ENCODE data around the gene ECEL1.

The ECEL1 gene

DNA sequence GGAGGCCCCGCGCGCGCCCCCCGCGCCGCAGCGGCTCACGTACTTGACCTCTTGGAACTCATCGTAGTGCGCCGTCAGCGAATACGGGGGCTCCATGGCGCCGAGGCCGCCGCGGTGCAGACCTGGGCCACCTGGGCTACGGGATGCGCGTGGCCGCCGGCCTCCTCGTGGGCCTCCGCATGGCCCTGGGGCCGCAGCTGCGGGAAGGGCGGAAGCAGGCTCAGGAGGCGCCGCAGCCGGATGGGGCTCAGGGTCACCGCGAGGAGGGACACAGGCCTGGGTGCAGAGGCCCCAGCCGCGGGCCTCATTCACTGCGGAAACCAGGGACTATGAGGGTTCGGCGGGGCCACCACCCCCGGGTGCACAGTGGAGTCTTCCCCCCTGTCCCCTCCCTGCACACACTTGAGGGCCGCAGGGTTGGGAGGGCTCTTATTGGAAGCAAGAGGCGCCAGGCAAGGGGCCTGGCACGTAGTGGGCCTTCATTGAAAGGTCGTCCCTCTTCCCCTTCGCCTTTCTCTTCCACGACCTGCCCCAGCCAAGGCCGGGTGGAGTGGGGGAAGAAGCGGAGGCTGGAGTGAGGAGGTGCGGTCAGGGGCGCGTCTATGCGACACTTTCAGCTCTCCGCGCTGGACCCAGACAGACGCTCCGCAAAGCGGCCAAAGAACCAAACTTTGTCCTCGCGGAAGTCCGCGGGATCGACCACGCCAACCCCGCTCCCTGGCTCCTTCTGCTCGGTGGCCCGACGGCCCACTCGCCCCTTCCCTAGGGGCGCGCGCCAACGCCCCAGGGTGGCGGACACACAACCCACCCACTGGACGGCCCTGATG lies 863 bp downstream of the ECEL1 start:
- no peak overlapping the region for H3K4me3 ChIP-seq (ENCODE audit: low read length)
- no peak for TF ChIP-seq ZNF274 (IDR thresholded peaks at IDR 0.05; ENCODE audit: low read depth, low read length)

DNA sequence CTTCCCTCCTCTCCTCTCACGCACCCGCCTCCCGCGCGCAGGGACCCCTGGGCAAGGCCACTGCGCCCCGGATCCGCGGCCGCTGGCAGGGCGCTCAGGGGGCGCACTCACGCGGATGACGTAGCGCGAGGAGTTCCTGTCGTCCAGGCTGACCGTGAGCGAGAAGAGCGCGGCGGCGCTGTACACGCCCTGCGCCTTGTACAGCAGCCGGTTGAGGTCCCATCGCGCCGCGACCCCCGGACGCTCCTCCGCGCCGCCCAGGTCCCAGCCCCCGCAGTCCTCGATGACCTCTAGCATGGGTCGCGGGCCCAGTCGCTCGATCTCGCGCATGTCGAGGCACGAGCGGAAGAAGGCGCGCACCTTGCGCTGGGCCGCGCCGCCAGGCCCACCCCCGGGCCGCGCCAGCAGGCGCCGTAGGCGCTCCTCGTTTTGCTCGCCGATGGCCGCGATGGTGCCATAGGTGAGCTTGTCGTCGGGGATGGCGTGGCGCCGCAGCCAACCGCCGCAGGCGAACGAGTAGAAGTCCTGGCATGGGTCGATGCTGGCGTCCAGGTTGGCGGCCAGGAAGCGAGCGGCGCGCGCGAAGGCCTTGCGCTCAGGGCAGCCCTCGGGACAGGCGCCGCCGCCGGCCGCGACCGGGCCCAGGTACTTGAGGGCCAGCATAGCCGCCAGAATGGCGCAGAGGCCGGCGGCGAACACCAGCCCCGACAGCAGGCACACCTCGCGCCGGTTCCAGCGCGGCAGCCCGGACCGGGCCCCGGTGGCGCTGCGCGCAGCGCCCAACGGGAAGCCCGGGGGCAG lies 1.7 kb downstream of the ECEL1 start:
- no peak overlapping the region for H3K4me3 ChIP-seq (ENCODE audit: low read length)
- no peak for TF ChIP-seq ZNF274 (IDR thresholded peaks at IDR 0.05; ENCODE audit: low read depth, low read length)

DNA sequence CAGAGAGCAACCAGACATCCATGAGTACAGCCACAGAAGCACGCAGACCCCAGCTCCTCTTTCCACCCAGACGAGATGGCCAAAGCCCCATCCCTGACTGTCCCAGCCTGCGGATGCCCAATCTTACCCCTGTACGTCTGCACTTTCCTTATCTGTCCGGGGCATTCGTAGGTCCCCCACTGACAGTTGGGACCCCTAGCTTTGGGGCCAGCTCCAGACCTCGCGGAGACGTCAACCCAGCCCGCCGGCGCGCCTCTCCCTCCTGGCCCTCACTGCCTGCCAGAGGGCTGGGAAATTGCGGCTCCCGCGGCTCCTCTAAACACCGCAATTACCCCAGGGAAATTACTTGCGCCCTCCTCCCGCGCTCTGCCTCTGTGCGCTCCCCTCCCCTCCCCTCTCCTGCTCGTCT lies 2.3 kb downstream of the ECEL1 start:
- H3K4me3 ChIP-seq (ENCODE audit: low read length), result no peak overlapping the region
- TF ChIP-seq ZNF274 (IDR thresholded peaks at IDR 0.05; ENCODE audit: low read depth, low read length), result no peak

DNA sequence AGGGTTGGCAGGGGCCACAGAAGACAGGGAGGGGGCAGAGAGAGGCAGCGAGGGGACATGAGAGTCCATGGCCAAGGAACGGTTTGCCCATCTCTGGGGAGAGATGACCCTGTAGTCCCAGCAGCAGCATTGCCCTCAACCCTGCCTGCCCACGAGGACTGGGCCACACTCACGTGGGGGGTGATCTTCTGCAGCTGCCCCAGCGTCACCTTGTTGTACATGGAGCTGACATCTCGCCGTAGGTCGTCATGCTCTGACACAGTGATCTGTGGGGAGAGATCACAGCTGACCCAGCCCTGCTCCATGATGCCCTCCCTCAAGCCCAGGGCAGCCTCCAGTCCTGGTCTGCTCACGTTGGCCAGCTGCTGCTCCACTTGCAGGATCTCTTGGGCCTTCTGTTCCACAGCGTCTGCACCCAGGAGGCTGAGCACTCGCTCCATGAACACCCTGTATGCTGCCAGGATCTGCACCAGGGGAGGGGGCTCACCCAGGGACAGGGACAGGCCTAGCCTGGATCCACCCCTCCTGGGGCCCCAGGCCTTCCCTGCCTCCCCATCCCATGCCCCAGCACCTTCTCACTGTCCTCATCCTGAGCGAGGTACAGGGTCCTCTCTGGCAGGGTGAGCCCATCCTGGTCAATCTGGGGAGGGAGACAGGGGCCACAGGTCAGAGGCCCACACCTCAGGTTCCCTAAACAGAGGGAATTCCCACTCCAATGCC lies 2.8 kb downstream of the ECEL1 start:
- no peak overlapping the region for H3K4me3 ChIP-seq (ENCODE audit: low read length)
- TF ChIP-seq ZNF274 (IDR thresholded peaks at IDR 0.05; ENCODE audit: low read depth, low read length), result no peak

DNA sequence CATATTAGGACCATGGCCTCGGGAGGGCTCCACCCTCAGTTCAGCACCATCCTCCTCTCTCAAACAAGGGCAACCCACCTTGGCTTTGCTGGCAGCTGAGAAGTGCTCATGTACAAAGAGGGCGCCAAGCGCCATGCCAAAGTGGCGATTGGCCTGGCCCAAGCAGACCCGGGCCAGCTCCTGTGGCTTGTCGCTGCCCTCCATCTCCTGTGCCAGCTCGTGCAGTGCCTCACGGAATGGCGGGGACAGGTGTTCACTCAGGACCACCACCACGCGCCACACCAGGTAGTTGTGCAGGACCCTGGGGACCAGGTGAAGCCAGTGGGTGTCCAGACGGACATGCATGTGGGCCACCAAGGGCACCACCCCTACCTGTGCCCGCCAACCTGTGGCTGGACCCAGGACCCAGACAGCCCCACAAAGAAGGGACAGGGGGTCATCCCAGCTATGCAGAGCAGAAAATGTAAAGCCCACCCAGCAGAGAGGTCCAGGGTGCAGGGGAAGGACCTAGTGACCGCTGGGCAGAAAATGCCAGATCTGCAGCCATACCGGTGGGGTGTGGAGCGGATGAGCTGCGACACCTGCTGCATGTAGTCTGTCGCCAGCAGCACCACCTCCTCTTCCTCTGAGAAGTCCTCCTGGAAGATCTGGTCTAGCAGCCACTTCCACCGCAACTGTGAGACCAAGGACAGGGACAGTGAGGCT lies 3.6 kb downstream of the ECEL1 start:
- H3K4me3 ChIP-seq (ENCODE audit: low read length), result no peak overlapping the region
- no peak for TF ChIP-seq ZNF274 (IDR thresholded peaks at IDR 0.05; ENCODE audit: low read depth, low read length)

DNA sequence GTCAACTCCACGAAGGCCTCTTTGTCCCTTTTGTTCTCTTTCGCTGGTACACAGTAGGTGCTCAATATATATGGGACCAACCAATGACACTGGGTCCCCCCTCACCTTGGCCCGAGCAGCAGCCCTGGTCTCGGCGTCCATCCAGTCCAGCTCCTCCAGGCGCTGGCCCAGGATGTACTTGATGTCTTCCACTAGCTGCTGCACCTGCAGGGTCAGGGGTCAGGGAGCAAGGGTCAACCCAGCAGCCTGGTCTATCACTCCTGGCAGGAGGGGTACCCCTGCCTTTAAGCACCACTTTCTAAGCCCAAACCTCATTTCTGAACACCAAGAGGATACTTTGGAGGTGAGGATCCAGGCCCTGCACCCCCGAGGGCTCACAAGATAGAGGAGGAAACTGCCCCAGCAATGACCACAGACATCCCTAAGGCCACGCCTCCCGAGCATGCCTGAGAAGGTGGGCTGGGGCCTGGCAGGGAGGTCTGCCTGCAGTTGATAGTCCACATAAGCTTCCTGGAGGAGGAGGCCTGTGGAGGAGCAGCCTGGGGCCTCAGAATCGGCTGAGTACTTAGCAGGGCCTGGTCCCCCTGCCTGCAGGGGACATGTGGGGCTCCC lies 4.2 kb downstream of the ECEL1 start:
- TF ChIP-seq ZNF274 (IDR thresholded peaks at IDR 0.05; ENCODE audit: low read depth, low read length), result no peak
- H3K4me3 ChIP-seq (ENCODE audit: low read length), result no peak overlapping the region

DNA sequence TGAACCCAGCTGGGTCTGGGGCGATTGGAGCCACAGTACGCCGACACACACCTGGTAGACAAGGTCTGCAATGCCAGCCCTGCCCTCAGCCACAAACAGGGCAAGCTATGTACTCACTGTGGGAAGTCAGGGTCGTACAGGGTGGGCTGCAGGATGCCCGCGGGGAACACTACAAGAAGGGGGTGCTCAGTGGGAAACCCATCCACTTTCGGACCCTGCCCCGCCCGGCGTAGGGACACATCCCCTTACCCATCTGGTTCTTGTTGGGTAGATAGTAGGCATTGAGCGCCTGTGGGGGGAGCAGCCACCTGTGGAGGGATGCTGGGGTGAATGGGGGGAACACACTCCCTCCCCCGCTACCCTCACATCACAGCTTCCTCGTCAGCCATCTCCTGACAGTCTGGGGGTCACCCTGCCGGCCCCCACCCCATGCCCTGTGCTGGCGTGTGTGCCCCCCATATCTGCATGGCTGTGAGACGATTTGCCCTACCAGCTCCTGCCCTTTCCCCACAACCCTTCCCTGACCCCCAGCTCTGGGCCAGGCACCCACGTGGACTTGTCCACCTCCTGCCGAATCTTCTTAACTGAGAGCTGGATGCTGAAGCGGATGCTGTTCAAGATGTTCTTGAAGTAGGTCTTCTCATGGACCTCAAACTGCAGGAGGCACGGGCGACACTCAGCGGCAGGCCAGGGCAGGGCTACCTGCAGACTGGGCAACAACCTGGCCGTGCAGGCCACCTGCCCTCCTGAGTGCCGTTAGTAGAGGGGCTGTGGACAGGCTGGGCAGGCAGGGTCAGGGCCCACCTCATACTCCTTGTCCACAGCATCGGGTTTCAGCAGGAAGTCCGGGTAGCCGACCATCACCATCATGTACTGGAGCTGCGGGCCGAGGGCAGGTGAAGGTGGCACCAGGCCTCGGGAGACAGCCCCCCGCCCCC lies 5.1 kb downstream of the ECEL1 start:
- no peak overlapping the region for H3K4me3 ChIP-seq (ENCODE audit: low read length)
- no peak for TF ChIP-seq ZNF274 (IDR thresholded peaks at IDR 0.05; ENCODE audit: low read depth, low read length)

DNA sequence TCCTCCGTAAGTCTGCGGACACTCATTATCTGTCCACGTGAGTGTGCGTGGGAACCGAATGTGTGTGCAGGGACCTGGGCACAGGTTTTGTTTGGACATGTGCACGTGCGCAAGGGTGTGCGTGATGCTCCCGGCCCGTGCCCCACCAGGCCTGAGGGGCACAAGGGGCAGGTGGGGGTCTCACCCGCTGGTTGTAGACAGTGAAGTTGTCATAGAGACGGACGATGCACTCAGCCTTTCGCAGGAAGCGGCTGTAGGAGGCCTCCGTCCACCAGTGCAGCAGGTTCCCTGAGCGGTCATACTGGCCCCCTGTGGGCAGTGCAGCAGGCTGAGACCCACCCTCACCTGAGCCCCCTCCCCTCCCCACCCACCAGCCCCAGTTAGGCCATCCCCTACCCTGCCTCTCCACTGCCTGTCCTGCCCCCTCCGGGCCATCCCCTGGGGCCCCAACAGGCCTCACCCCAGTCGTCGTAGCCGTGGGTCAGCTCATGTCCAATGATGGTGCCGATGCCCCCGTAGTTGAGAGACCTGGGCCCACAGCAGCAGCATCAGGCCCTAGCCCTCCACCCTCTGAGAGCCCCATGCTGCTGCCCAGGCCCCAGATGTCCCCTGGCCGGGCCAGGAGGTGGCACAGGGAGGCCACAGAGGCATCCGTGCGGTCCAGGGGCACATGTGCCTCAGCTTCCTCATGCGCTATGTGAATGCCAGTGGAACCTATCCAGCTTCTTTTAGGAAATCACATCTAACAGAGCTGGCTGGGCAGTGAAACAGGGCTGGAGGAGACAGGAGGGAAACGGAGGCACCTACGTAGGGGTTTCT lies 6.1 kb downstream of the ECEL1 start:
- no peak for TF ChIP-seq ZNF274 (IDR thresholded peaks at IDR 0.05; ENCODE audit: low read depth, low read length)
- no peak overlapping the region for H3K4me3 ChIP-seq (ENCODE audit: low read length)

DNA sequence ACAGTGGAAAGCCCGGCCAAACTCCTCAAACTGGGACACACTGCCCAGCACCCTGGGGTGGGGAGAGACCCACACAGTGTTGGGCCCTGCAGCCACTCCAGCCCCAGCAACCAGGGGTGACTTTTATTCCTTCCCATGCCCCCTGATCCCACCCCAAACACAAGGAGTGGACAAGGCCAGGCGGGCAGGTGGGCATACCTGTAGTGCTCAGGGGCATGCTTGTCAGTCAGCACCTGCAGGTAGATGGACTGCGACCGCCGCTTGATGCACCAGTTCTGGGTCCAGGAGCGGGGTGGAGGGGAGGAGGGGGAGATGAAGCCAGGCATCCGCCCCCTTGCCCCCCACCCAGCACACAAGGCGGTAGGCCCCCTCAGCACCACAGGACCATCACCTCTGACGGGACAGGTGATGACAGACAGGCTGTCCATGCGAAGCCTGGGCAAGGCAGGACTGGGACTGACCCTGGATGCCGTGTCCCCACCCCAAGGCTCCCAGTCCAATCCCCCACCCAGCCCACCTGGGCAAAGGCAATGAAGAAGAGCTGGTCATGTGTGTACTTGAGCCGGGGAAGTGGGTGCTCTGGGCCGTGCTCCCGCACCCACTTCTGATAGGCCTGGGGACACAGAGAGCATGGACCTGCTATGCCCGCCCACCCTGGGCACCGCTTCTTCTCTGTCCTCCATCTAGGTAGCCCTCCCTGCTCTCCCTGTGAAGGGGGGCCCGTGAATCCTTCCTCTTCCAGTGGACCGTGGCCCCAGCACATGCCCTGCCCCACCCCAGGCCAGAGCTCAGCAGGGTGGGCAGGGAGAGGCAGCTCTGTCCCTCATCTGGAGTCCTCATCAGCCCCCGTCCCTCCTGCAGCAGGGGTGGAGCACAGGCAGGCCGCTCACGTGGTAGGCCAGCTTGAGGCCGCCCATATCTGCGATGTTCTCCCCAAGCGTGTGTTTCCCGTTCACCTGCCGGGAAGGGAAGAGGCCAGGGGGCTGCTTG lies 7.1 kb downstream of the ECEL1 start:
- TF ChIP-seq ZNF274 (IDR thresholded peaks at IDR 0.05; ENCODE audit: low read depth, low read length), result no peak
- no peak overlapping the region for H3K4me3 ChIP-seq (ENCODE audit: low read length)

DNA sequence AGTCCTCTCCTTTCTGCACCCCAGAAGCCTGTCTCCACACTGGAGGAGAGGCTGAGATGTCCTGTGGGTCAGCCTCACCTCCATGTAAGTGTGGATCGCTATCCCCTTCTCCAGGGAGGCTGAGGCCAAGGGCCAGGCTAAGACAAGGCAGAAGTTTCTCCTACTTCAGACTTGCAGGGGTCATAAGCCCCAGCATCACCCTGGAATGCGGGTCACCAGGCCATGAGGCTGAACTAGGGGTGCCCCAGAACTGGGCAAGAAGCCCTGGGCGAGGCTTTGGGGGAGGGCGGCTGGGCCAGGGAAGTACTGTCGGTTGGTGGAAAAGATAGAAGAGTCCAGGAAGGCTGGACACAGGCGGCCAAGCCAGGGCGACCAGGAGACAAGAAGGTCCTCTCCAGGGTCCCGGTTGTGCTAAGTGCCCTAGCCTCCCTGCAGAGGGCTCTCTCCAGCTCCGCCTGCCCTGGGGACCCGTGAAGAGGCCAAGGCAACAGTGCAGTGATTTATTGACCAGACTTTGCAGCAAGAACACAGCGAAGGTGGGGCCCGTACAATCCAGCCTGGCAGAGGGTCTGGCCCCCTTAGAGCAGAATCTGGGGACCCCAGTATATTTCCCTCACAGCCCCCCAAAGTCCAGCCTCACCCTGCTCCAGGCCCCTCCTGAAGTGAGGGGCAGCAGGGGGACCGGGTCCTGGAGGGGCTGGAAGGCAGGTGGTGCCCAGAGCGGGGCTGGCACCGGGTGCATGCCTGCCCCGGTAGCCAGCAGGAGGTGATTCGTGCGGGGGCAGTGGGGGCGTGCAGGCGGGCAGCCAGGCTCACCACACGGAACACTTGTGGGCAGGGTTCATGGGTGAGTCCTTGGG lies 8.1 kb downstream of the ECEL1 start:
- TF ChIP-seq ZNF274 (IDR thresholded peaks at IDR 0.05; ENCODE audit: low read depth, low read length), result no peak
- H3K4me3 ChIP-seq (ENCODE audit: low read length), result no peak overlapping the region

All from GM08714 (cell line).